HG02610 (cell line): ENCODE measurements around the gene NSMCE1.
A peak's percentile ranks its signal among the peaks of the same experiment; 100 is the strongest.
"Not testable (repeated sequence)": the region's sequence is repeated elsewhere in the genome, so short reads cannot be mapped to it uniquely, and the experiment has no call there.

Source experiments
- ATAC-seq: cut with Tn5 transposase; IDR thresholded peaks from one replicate; pipeline ENCODE4 v1.9.1; 2021; ENCODE audit warnings: mild to moderate bottlenecking, moderate library complexity; ENCODE audit not compliant: unreplicated experiment

NSMCE1 gene

DNA sequence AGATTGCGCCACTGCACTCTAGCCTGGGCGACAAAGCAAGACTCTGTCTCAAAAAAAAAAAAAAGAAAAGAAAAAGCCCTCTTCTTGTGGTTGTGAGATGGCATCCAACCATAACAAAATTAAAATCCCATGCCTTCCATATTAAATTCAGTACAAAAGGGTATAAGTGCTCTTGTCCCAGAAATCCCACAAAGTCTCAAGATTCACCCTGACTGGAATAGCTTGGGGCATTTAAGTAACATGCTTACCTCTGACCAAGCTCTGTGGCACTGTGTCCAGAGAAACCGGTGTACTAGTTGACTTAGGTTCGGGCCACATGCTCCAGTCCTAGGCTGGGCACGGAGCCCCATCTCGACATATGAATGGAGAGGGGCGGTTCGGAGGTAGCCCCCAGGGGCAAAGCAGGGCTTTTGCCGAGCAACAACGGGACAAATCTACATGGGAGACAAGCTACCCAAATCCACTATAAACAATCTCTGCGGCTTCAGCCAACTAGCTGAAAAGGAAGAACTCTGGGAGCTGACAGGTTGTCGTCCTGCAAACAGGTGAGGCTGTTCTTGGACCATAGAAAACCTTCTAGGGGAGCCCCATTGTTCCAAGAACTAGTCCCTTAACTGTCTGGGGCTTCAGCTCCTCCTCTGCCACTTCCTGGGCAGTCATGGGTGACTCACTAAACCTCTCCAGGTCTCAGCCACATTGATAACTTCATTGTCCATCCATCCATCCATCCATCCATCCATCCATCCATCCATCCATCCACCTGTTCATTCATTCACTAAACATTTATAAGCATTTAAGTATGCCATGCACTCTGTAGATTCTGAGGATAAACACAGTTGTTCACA lies 34.9 kb upstream of the NSMCE1 start:
- ATAC-seq, result no peak

DNA sequence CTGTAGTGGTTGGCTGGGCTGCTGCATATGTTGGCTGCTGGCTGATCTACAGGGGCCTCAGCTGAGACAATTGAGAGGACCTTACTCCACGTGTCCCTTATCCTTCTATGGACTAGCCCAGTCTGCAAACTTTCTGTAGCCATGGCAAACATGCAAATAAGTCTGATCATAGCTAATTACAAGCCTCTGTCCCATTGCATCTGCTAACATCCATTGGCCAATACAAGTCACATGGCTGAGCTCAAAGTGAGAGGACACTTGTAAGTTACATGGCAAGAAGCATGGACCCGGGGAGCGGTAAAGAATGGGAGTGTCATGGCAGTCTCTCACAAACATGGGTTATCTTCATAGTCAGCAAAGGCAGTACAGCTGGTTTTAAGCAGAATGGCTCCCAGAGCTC lies 33.6 kb upstream of the NSMCE1 start:
- ATAC-seq, result no peak

DNA sequence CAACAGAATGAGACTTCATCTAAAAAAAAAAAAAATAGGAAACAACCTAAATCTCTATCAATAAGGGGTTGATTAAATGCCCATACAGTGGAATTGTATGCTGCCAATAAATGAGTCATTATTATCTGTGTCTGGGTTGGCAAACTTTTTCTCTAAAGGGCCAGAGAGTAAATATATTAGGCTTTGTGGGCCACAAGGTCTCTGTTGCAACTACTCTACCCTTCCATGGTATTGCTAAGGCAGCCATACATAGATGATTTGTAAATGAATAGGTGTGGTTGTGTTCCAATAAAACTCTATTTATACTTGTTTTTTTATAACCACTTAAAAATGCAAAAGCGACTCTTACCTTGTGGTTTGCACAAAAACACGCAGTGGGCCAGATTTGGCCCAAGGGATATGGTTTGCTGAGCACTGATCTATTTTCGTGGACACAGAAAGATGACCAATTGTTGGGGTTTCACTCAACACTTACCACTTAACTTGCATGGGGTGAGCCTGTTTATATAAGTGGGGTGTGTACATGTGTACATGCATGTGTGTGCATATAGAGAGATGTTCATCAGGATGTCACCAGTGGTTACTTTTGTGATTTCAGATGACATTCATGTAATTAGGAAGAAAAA lies 32.8 kb upstream of the NSMCE1 start:
- no peak for ATAC-seq

DNA sequence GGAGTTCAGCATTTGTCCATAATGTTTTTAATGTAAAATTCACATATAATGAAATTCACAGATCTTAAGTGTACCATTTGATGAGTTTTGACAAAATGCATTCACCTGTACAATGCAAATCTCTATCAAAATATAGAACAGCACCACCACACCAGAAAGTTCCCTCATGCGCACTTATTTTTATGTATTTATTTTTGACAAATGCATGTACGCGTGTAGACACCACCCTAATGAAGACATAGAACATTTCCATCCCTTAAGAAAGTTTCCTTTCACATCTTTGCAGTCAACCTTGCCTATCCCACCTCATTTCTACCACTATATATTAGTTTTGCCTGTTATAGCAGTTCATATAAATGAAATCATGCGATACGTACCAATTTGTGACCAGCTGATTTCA lies 29.6 kb upstream of the NSMCE1 start:
- ATAC-seq, result no peak

DNA sequence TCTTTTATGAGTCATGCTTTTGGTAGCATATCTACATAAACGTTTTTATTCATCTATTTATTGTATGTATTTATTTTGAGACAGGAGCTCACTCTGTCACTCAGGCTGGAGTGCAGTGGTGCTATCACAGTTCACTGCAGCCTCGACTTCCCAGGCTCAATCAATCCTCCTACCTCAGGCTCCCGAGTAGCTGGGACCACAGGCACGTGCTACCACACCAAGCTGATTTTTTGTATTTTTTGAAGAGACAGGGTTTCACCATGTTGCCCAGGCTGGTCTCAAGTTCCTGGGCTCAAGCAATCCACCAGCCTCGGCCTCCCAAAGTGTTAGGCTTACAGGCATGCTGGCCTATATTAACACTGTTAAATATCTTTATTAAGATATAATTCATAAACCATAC lies 24.8 kb upstream of the NSMCE1 start:
- no peak for ATAC-seq

DNA sequence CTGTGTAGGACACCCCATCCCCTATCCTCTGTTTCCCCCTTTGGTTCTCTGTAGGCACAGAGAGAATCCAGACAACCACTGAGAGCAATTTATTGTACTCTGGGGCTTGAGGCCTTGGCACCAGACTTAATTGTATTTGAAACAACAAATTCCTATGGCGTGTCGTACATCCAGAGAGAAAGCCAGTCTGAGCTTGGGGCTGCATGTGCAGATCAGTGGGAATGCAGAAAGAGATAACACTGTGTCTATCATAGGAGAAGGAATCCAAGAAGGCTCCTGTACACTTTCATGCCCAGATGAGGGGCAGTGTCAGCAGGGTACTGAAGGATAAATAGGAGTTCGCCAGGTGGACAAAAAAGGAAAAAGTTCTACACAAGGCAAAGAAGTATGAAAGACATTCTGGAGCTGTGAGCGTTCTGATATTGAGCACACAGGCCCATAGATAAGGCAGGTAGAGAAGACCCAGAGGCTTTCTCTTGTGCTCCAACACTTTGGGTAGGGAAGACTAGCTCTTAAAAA lies 23.2 kb upstream of the NSMCE1 start:
- no peak for ATAC-seq

DNA sequence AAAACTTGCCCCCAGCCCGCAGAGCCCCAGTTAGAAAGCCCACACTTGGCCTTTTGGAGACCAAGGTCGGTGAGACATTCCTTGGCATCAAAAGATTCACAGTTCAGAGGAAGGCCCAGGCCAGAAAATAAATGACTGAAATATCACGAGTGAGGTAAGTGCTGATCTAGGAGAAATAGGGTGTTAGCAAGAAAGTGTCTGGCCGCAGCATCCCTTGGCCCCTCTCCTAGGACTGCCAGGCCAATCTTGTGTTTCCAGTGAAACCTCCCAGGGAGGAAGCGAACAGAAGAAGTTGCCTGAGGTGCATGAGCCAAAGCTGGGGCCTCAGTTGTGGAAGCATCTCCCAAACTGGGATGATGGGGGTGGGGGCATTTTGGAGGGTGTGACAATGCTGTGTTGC lies 22.5 kb upstream of the NSMCE1 start:
- no peak for ATAC-seq

DNA sequence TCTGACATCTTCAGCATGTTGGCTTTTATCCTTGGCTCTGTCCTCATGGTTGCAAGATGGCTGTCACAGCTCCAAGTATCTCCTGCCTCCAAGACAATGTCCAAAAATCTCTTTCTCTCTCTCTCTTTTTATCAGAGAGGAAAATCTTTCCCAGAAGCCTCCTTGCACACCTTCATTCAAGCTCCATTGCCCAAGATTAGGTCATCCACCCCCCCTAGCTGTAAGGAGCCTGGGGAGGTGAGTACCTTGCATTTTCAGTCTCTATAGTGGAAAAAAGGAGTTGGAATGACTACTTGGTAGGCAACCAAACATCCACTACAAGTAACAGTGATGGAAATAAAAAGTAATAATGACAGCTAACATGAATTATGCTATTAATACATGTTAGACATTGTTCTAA lies 22.0 kb upstream of the NSMCE1 start:
- ATAC-seq, result no peak

DNA sequence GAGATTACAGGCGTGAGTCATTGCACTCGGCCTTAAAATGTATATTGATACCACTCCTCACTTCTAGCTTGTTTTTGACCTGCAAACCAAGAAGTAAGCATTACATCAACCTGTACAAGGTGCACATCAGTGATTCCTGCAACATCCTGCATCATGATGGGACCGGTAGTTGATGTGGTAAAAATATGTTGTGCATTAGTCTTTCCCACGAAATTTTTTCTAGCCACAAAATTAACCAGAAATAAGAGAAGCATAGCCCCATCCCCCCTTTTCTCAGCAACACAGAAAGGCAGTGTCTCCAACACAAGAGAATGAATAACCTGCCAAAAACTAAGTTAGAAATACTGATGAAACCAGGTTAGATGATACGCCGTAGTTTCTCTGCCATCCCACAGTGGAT lies 21.1 kb upstream of the NSMCE1 start:
- no peak for ATAC-seq

DNA sequence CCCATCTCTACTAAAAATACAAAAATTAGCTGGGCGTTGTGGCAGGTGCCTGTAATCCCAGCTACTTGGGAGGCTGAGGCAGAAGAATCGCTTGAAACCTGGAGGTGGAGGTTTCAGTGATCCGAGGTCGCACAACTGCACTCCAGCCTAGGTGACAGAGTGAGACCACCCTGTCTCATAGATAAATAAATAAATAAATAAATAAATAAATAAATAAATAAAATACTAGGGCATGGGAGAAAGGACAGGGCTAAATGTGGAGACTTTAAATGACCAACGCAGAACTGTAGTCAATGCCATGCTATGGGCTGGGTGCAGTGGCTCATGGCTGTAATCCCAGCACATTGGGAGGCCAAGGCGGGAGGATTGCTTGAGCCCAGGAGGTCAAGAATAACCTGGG lies 19.7 kb upstream of the NSMCE1 start:
- ATAC-seq, result not testable (repeated sequence)

DNA sequence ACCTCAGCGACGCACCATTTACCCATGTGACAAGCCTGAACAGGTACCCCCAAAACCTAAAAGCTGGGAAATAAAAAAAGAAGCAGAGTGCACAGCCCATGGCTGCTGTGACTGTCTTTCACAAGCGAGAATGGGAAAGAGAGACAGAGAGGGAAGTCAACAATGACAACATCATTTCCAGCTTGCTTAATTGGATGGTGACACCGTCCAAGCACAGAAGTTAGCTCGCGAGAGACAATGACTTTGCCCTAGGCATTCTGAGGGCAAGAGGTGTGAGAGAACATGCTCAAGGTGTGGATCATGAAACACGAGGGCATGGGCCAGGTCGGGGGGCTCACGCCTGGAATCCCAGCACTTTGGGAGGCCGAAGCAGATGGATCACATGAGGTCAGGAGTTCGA lies 19.3 kb upstream of the NSMCE1 start:
- no peak for ATAC-seq

DNA sequence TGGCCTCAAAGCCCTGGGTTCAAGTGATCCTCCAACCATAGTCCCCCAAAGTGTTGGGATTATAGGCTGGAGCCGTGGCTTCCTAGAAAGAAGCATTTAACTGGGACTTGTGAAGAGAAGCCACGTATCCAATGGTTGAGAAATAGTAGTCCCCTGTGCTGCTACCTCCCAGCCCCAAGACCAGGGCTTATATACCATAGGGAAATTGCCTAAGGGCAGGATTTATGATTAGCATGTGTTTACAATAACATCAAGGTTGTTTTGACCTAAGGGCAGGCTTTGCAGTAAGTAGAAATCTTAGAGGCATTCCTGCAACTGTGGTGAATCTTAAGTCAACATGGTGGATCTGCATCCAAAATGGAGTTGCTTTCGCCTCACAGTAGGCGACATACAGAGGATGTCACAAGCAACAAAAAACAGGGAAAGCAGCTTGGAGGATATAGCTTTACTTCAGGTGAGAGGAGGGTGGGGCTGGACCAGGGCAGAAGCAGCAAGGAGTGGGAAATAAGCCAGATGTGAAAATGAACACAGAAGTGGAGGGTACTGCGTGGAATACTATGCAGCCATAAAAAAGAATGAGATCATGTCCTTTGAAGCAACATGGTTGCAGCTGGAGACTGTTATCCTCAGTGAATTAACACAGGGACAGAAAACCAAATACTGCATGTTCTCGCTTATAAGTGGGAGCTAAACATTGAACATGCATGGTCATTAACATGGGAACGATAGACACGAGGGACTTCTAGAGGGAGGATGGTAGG lies 18.7 kb upstream of the NSMCE1 start:
- no peak for ATAC-seq

DNA sequence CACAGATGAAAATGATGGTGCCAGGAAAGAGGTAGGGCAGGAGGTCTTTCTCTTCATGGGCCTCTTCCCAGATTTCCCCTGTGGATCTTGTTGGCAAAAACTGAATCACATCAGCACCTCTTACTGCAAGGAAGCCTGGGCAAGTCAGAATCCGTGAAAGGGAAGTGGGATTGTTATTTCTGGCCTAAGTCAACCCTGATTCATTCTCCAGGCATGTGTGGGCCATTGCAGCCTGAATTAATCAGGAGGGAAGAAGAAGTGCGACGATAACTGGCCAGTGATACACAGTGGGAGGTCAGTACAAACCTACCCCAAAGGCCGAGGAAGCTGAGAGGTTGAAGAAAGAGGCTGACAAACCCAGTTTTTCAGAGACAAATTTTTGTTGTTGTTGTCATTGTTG lies 17.9 kb upstream of the NSMCE1 start:
- no peak for ATAC-seq

DNA sequence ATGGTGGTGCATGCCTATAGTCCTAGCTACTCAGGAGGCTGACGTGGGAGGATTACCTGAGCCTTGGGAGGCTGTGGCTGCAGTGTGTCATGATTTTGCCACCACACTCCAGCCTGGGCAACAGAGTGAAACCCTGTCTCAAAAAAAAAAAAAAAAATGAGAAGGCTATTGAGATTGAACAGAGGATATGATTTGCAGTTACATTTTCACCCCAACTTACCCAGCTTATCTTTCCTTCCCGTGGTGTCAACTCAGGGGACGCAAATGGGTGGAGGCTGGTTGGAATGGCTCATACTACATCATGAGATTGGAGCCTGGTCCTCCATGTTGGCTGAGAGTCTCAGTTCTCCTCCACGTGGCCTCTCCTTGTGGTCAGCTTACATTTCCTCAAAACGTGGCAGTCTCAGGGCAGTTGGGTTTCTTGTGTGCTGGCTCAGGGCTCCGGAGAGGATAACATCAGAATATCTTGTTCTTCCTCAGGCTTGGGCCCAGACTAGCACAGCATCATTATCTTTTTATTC lies 17.2 kb upstream of the NSMCE1 start:
- ATAC-seq, result peak; percentile 16

DNA sequence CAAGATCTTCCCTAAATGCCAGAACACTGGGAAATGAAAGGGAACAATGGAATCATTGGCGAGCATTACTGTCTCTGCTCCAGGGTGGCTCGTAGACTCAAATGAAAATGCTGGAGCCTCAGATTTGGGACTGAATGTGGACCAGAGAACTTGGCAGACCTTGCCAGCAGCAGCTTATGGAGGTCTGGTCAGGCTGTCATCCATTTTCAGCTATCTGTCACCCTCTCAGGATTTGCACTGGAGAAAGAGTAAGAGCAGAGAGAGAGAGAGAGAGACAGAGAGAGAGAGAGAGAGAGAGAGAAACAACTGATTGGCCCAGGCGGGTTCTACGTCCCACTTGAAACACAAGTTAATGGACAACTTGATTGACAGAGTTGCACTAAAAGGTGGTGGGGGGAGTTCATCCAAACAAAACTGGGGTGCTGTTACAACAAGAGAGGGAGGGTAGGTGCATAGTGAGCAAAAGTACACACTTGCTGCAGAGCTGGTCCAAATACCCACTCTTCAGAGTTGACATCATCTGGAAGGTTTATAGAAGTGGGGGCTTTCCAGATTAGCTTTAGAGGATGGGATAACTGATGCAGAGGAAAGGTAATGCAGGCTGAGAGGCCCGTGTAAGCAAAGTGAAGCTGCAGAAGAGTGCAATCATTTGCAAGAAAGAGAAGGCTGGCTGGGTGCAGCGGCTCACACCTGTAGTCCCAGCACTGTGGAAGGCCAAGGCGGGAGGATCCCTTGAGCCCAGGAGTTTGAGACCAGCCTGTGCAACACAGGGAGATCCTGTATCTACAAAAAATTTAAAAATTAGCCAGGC lies 16.5 kb upstream of the NSMCE1 start:
- ATAC-seq, result peak; percentile 39

DNA sequence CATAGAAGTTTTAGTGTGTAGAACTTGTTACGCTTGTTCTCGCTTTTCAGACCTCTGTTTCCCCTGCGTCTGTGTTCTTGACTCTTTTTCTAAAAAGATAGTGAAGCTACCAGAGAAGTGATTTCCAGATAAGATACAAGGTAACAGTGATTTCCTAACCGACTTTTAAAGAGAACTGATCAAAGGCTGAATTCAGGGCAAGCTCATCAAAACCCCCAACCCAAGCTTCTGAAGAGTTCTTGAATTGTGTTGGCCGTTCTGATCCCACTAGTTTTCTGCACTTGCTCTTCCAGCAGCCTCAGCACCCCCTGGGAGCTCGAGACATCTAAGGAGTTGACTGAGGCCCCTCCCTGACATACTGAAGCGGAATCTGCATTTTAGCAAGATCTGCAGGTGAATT lies 12.7 kb upstream of the NSMCE1 start:
- ATAC-seq, result no peak

DNA sequence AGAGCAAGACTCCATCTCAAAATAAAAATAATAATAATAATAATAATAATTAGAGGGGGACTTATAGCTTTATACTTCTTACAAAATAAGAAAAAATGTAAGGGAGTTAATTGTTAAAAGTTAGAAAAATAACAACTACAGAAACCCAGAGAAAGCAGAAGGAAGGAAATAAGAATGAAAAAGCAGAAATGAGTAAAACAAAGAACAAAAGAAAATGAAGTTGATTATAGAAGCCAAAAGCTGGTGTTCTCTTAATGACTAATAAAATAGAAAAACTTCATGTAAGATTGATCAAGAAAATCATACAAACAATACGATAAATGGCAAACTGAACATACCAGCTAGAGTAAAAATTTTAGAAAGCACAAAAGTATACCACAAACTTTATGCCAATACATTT lies 6.8 kb upstream of the NSMCE1 start:
- ATAC-seq, result no peak

DNA sequence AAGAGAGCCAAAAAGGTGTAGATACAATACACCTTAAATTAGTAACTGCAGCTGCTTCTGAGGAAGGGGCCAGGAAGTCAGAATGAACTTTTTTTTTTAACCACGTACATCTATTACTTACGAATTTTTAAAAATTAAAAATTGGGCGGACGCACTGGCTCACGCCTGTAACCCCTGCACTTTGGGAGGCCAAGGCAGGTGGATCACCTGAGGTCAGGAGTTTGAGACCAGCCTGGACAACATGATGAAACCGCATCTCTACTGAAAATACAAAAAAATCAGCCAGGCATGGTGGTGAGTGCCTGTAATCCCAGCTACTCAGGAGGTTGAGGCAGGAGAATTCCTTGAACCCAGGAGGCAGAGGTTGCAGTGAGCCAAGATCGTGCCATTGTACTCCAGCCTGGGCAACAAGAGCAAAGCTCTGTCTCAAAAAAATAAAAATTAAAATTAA lies 5.9 kb upstream of the NSMCE1 start:
- not testable (repeated sequence) for ATAC-seq

DNA sequence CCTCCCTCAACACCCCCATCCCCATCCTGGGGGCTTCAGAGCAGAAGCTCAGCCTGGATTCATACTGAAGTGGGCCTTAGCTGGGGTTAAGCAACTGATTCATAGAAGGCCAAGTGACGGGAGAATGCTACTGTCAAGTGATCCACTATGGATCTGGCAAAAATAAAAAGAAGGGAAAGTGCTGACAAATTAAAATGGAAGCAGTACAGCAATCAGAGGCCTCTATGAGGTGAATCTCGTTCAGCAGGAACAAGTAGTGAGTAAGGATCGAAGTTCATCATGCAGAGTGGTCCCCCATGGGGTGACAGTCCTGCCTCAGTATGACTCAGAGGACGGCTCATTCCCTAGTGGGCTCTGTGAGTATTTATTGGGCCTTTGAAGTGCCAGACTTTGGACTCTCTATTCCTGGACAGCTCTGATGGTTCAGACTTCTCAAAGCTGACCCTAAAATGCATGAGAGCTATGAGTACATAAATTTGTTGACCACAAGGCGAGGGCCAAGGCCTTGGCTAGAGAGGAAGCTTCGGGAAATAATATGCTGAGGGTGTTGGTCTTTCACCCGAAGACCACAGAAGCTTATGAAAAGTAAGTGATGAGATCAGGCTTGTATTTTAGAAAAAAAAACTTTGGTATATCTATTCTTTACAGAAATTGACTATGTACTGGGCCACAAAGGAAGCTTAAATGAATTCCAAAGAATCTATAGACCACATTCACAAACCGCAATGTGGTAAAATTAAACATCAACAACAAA lies 5.3 kb upstream of the NSMCE1 start:
- ATAC-seq, result peak; percentile 66

DNA sequence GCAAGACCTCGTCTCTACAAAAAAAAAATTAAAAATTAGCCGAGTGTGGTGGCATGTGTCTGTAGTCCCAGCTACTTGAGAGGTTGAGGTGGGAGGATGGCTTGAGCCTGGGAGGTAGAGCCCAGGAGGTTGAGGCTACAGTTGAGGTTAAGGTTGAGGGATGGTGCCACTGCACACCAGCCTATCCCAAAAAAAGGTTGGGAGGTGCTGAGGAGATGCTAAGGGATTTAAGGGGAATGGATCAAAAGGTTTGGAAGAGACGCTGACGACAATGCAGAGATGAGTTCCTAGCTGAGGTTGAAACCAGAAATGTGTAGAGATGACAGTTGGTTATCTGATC lies 4.7 kb upstream of the NSMCE1 start:
- ATAC-seq, result no peak
